HEK293 (cell line): ENCODE results near the gene HIC1.

ENCODE experiments used
- GLI2 ChIP-seq: fragments of 450-650 bp; formaldehyde crosslinking; IDR thresholded peaks from 2 replicates; pipeline ENCODE4; 2017; ENCODE audit warnings: missing biosample characterization, missing genetic modification characterization, low read depth, borderline replicate concordance
- GLIS2 ChIP-seq: fragments of 450-650 bp; formaldehyde crosslinking; IDR thresholded peaks from 2 replicates; pipeline ENCODE4 v1.5.1; 2016; ENCODE audit warnings: missing biosample characterization, missing genetic modification characterization
- HOXA7 ChIP-seq: sonication (generic); formaldehyde crosslinking; IDR thresholded peaks from 2 replicates; pipeline ENCODE4 v1.8.1; 2022; ENCODE audit warnings: missing genetic modification reagents, borderline replicate concordance
- ZEB2 ChIP-seq: fragments of 450-650 bp; formaldehyde crosslinking; IDR thresholded peaks from 2 replicates; pipeline ENCODE4 v1.5.1; 2016; ENCODE audit warnings: missing biosample characterization, missing genetic modification characterization
- ZFP3 ChIP-seq: fragments of 450-650 bp; formaldehyde crosslinking; IDR thresholded peaks from 2 replicates; pipeline ENCODE4 v1.5.1; 2016; ENCODE audit warnings: low read depth, missing biosample characterization, missing genetic modification characterization
- ZNF114 ChIP-seq: fragments of 450-650 bp; formaldehyde crosslinking; IDR thresholded peaks from 2 replicates; pipeline ENCODE4 v1.5.0; 2017; ENCODE audit warnings: missing biosample characterization, missing genetic modification characterization
- ZNF175 ChIP-seq: fragments of 450-650 bp; formaldehyde crosslinking; IDR thresholded peaks from 2 replicates; pipeline ENCODE4 v1.5.1; 2016; ENCODE audit warnings: missing biosample characterization, missing genetic modification characterization
- ZNF211 ChIP-seq: fragments of 450-650 bp; formaldehyde crosslinking; IDR thresholded peaks from 2 replicates; pipeline ENCODE4 v1.5.1; 2016; ENCODE audit warnings: low read depth, missing biosample characterization, missing genetic modification characterization
- ZNF221 ChIP-seq: fragments of 450-650 bp; formaldehyde crosslinking; IDR thresholded peaks from 2 replicates; pipeline ENCODE4 v1.5.1; 2017; ENCODE audit warnings: missing biosample characterization, missing genetic modification characterization, borderline replicate concordance
- ZNF549 ChIP-seq: fragments of 450-650 bp; IDR thresholded peaks from 2 replicates; pipeline ENCODE4 v1.5.1; 2018; ENCODE audit warnings: missing biosample characterization, missing genetic modification characterization, mild to moderate bottlenecking, inconsistent platforms, moderate library complexity
- ZNF561 ChIP-seq: fragments of 450-650 bp; IDR thresholded peaks from 2 replicates; pipeline ENCODE4 v1.5.1; 2018; ENCODE audit warnings: missing biosample characterization, missing genetic modification characterization, borderline replicate concordance
- ZNF596 ChIP-seq: fragments of 450-650 bp; IDR thresholded peaks from 2 replicates; pipeline ENCODE4 v1.5.0; 2018; ENCODE audit warnings: missing biosample characterization, mild to moderate bottlenecking, missing genetic modification characterization, moderate library complexity
- ZNF747 ChIP-seq: fragments of 450-650 bp; formaldehyde crosslinking; IDR thresholded peaks from 2 replicates; pipeline ENCODE4 v1.5.1; 2016; ENCODE audit warnings: missing biosample characterization, missing genetic modification characterization
- ZSCAN30 ChIP-seq: fragments of 450-650 bp; IDR thresholded peaks from 2 replicates; pipeline ENCODE4 v1.5.1; 2018; ENCODE audit warnings: missing biosample characterization, mild to moderate bottlenecking, missing genetic modification characterization, moderate library complexity
- ZXDB ChIP-seq: fragments of 450-650 bp; formaldehyde crosslinking; IDR thresholded peaks from 2 replicates; pipeline ENCODE4 v1.5.1; 2016; ENCODE audit warnings: missing biosample characterization, missing genetic modification characterization
- TF ChIP-seq, protein P1 (sequence below): fragments of 450-650 bp; formaldehyde crosslinking; conservative IDR thresholded peaks from 2 replicates; pipeline ENCODE4 v1.5.1; 2016; ENCODE audit warnings: low read depth, missing biosample characterization, missing genetic modification characterization
- TF ChIP-seq, protein P2 (sequence below): fragments of 450-650 bp; formaldehyde crosslinking; IDR thresholded peaks from 2 replicates; pipeline ENCODE4 v1.5.1; 2016; ENCODE audit warnings: missing biosample characterization, missing genetic modification characterization
- TF ChIP-seq, protein P3 (sequence below): sonication (generic); formaldehyde crosslinking; IDR thresholded peaks from 2 replicates; pipeline ENCODE4 v1.8.1; 2022; ENCODE audit warnings: mild to moderate bottlenecking, moderate library complexity, missing genetic modification reagents
- TF ChIP-seq, protein P4 (sequence below): fragments of 450-650 bp; formaldehyde crosslinking; IDR thresholded peaks from 2 replicates; pipeline ENCODE4 v1.5.1; 2016; ENCODE audit warnings: missing biosample characterization, missing genetic modification characterization
- TF ChIP-seq, protein P5 (sequence below): fragments of 450-650 bp; formaldehyde crosslinking; optimal IDR thresholded peaks from 2 replicates; pipeline ENCODE3; 2016; ENCODE audit warnings: missing biosample characterization, mild to moderate bottlenecking, missing genetic modification characterization
- TF ChIP-seq, protein P6 (sequence below): fragments of 450-650 bp; formaldehyde crosslinking; IDR thresholded peaks from 2 replicates; pipeline ENCODE4 v1.5.1; 2016; ENCODE audit warnings: missing biosample characterization, missing genetic modification characterization
- TF ChIP-seq, protein P7 (sequence below): fragments of 450-650 bp; formaldehyde crosslinking; IDR thresholded peaks from 2 replicates; pipeline ENCODE4 v1.5.1; 2016; ENCODE audit warnings: missing biosample characterization, missing genetic modification characterization, borderline replicate concordance

Gene HIC1

DNA sequence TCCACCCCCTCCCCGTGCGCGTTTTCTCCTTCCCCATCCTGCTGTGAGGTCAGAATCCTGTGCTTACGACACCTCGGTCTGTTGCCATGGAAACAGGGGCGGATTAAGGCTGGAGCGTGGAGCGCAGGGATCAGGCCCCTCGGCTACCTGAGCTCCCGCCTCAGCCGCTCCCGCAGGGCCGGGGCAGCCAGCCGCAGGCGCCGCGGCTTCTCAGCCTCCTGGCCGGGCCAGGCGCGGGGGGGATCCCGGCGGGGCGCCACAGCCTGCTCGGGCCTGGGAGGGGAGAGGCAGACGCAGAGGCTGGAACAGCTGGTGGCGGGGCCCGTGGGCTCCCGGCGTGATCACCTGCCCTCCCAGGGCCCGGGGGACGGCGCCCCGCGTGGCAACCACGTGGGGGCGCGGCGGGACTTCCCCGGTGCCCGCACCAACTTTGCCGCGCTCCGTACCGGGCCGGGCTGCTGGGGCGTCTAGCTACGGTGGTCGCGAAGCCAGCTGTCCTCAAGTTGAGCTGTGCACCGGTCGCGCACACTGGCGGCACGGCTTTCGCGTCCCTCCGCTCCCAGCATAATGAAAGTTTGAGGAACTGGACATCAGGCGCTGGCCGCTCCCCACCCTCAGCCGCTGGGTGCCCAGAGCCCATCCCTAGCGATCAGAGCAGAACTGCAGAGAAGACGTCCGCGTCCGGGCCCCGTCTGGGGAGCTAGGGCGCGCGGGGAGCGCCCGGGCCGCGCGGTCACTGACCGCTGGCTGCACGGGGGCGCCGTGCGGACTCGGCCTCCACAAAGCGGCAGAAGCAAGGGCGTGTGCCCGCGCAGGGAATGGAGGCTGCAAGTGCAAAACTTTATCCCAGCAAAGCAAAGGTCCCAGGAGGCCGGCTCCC lies 31.0 kb upstream of the HIC1 start (continued):
- TF ChIP-seq ZNF561 (tag by site-specific recombination) (peak; percentile 54; the same call in 1 of the 2 replicates), ZNF596 (0 out of 2 replicates have a peak, but pooled peaks have one; percentile 14), ZNF114 (tag by site-specific recombination) (no peak), HOXA7 (CRISPR knock-in tag) (no peak), ZNF211 (tag by site-specific recombination) (0 out of 2 replicates have a peak, but pooled peaks have one; percentile 39), ZNF549 (tag by site-specific recombination) (no peak), ZNF175 (no peak), GLIS2 (tag by site-specific recombination) (peak; percentile 57; the same call in 1 of the 2 replicates), ZEB2 (tag by site-specific recombination) (peak; percentile 25; the same call in 1 of the 2 replicates), GLI2 (tag by site-specific recombination) (no peak), ZNF747 (tag by site-specific recombination) (no peak), ZFP3 (tag by site-specific recombination) (no peak), ZSCAN30 (peak; percentile 59; the same call in 1 of the 2 replicates), ZNF221 (tag by site-specific recombination) (no peak), ZXDB (tag by site-specific recombination) (no peak)
- TF ChIP-seq, protein P1, sequence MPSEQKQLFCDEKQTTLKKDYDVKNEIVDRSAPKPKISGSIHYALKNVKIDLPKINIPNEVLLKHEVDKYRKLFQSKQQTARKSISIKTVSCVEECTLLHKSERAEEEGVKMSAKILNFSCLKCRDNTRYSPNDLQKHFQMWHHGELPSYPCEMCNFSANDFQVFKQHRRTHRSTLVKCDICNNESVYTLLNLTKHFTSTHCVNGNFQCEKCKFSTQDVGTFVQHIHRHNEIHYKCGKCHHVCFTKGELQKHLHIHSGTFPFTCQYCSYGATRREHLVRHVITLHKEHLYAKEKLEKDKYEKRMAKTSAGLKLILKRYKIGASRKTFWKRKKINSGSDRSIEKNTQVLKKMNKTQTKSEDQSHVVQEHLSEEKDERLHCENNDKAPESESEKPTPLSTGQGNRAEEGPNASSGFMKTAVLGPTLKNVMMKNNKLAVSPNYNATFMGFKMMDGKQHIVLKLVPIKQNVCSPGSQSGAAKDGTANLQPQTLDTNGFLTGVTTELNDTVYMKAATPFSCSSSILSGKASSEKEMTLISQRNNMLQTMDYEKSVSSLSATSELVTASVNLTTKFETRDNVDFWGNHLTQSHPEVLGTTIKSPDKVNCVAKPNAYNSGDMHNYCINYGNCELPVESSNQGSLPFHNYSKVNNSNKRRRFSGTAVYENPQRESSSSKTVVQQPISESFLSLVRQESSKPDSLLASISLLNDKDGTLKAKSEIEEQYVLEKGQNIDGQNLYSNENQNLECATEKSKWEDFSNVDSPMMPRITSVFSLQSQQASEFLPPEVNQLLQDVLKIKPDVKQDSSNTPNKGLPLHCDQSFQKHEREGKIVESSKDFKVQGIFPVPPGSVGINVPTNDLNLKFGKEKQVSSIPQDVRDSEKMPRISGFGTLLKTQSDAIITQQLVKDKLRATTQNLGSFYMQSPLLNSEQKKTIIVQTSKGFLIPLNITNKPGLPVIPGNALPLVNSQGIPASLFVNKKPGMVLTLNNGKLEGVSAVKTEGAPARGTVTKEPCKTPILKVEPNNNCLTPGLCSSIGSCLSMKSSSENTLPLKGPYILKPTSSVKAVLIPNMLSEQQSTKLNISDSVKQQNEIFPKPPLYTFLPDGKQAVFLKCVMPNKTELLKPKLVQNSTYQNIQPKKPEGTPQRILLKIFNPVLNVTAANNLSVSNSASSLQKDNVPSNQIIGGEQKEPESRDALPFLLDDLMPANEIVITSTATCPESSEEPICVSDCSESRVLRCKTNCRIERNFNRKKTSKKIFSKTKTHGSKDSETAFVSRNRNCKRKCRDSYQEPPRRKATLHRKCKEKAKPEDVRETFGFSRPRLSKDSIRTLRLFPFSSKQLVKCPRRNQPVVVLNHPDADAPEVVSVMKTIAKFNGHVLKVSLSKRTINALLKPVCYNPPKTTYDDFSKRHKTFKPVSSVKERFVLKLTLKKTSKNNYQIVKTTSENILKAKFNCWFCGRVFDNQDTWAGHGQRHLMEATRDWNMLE = no peak
- TF ChIP-seq, protein P2, sequence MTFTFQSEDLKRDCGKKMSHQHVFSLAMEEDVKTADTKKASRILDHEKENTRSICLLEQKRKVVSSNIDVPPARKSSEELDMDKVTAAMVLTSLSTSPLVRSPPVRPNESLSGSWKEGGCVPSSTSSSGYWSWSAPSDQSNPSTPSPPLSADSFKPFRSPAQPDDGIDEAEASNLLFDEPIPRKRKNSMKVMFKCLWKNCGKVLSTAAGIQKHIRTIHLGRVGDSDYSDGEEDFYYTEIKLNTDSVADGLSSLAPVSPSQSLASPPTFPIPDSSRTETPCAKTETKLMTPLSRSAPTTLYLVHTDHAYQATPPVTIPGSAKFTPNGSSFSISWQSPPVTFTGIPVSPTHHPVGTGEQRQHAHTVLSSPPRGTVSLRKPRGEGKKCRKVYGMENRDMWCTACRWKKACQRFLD (tag by site-specific recombination) = no peak
- TF ChIP-seq, protein P3, sequence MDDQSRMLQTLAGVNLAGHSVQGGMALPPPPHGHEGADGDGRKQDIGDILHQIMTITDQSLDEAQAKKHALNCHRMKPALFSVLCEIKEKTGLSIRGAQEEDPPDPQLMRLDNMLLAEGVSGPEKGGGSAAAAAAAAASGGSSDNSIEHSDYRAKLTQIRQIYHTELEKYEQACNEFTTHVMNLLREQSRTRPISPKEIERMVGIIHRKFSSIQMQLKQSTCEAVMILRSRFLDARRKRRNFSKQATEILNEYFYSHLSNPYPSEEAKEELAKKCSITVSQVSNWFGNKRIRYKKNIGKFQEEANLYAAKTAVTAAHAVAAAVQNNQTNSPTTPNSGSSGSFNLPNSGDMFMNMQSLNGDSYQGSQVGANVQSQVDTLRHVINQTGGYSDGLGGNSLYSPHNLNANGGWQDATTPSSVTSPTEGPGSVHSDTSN (CRISPR knock-in tag) = 0 out of 2 replicates have a peak, but pooled peaks have one; percentile 37
- TF ChIP-seq, protein P4, sequence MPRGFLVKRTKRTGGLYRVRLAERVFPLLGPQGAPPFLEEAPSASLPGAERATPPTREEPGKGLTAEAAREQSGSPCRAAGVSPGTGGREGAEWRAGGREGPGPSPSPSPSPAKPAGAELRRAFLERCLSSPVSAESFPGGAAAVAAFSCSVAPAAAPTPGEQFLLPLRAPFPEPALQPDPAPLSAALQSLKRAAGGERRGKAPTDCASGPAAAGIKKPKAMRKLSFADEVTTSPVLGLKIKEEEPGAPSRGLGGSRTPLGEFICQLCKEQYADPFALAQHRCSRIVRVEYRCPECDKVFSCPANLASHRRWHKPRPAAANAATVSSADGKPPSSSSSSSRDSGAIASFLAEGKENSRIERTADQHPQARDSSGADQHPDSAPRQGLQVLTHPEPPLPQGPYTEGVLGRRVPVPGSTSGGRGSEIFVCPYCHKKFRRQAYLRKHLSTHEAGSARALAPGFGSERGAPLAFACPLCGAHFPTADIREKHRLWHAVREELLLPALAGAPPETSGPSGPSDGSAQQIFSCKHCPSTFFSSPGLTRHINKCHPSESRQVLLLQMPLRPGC (tag by site-specific recombination) = no peak
- TF ChIP-seq, protein P5, sequence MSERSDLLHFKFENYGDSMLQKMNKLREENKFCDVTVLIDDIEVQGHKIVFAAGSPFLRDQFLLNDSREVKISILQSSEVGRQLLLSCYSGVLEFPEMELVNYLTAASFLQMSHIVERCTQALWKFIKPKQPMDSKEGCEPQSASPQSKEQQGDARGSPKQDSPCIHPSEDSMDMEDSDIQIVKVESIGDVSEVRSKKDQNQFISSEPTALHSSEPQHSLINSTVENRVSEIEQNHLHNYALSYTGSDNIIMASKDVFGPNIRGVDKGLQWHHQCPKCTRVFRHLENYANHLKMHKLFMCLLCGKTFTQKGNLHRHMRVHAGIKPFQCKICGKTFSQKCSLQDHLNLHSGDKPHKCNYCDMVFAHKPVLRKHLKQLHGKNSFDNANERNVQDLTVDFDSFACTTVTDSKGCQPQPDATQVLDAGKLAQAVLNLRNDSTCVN (tag by site-specific recombination) = peak; percentile 55
- TF ChIP-seq, protein P6, sequence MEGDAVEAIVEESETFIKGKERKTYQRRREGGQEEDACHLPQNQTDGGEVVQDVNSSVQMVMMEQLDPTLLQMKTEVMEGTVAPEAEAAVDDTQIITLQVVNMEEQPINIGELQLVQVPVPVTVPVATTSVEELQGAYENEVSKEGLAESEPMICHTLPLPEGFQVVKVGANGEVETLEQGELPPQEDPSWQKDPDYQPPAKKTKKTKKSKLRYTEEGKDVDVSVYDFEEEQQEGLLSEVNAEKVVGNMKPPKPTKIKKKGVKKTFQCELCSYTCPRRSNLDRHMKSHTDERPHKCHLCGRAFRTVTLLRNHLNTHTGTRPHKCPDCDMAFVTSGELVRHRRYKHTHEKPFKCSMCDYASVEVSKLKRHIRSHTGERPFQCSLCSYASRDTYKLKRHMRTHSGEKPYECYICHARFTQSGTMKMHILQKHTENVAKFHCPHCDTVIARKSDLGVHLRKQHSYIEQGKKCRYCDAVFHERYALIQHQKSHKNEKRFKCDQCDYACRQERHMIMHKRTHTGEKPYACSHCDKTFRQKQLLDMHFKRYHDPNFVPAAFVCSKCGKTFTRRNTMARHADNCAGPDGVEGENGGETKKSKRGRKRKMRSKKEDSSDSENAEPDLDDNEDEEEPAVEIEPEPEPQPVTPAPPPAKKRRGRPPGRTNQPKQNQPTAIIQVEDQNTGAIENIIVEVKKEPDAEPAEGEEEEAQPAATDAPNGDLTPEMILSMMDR = peak; percentile 37; the same call in 1 of the 2 replicates
- TF ChIP-seq, protein P7, sequence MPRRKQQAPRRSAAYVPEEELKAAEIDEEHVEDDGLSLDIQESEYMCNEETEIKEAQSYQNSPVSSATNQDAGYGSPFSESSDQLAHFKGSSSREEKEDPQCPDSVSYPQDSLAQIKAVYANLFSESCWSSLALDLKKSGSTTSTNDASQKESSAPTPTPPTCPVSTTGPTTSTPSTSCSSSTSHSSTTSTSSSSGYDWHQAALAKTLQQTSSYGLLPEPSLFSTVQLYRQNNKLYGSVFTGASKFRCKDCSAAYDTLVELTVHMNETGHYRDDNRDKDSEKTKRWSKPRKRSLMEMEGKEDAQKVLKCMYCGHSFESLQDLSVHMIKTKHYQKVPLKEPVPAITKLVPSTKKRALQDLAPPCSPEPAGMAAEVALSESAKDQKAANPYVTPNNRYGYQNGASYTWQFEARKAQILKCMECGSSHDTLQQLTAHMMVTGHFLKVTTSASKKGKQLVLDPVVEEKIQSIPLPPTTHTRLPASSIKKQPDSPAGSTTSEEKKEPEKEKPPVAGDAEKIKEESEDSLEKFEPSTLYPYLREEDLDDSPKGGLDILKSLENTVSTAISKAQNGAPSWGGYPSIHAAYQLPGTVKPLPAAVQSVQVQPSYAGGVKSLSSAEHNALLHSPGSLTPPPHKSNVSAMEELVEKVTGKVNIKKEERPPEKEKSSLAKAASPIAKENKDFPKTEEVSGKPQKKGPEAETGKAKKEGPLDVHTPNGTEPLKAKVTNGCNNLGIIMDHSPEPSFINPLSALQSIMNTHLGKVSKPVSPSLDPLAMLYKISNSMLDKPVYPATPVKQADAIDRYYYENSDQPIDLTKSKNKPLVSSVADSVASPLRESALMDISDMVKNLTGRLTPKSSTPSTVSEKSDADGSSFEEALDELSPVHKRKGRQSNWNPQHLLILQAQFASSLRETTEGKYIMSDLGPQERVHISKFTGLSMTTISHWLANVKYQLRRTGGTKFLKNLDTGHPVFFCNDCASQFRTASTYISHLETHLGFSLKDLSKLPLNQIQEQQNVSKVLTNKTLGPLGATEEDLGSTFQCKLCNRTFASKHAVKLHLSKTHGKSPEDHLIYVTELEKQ = no peak
